Pancreas (tissue), 10 donors: ENCODE measurements around the gene KCNH8. TPM values are rescaled to one million over a fixed set of nuclear protein-coding genes. Genes with fewer than 3 reads are reported as not detected.
"Not testable (repeated sequence)": the region's sequence is repeated elsewhere in the genome, so short reads cannot be mapped to it uniquely, and the experiment has no call there.

ENCODE experiments used
- ATAC-seq, 4 donors: fragments of 200-7000 bp; cut with Tn5 transposase; one replicate each; pipeline versions ENCODE4 v1.8.0 to v1.9.1; 2020; ENCODE audit warnings: mild to moderate bottlenecking in 4 of 4, moderate library complexity in 4 of 4
- DNase-seq, 6 donors: peaks; one replicate each; pipeline ENCODE4 v3.0.0-alpha.2; 2020
- FAIRE-seq: peaks from 2 replicates; lab custom pipeline; 2012; peaks lifted over from hg19 to GRCh38; lab: Jason Lieb, UNC
- H3K27ac ChIP-seq, 4 donors: fragments of 200-600 bp; sonication (generic); 1 replicate in 3 of 4; 2 replicates in 1 of 4; pipeline versions ENCODE4 v1.5.0 to v1.8.0; 2020
- H3K27me3 ChIP-seq, 4 donors: fragments of 200-600 bp; one replicate each; pipeline ENCODE4 v1.8.0; 2021
- H3K36me3 ChIP-seq, 3 donors: fragments of 200-600 bp; sonication (generic) in 1 of 3; one replicate each; pipeline versions ENCODE4 v1.5.0 to v1.8.0; 2020 to 2021
- H3K4me1 ChIP-seq, 3 donors: fragments of 200-600 bp; one replicate each; pipeline ENCODE4 v1.8.0; 2021
- H3K4me3 ChIP-seq, 4 donors: fragments of 200-600 bp; sonication (generic) in 2 of 4; one replicate each; pipeline versions ENCODE4 v1.5.0 to v1.8.0; 2020 to 2021
- H3K9me3 ChIP-seq, 4 donors: fragments of 200-600 bp; one replicate each; pipeline ENCODE4 v1.8.0; 2021
- CTCF ChIP-seq, 4 donors: fragments of 200-600 bp; sonication (generic) in 3 of 4; IDR thresholded peaks; one replicate each; pipeline versions ENCODE4 v1.5.0 to v1.8.0; 2021; ENCODE audit warnings: antibody characterized with exemption in 4 of 4
- WGBS, 2 donors: extraction: QIAGEN DNeasy Blood & Tissue Kit; methylation state at CpG; one replicate each; pipeline ENCODE4 v1.1.7; 2013; 5-methylcytosine and 5-hydroxymethylcytosine counted together
- intact Hi-C, 3 donors: fragments of 100-400 bp; cut with DNase I; formaldehyde crosslinking; loops; one replicate each; pipeline versions ENCODE4 v1.11.1 to v1.14.2; 2022
- polyA plus RNA-seq, 2 donors: library from polyadenylated mRNA; stranded (reverse); fragments of 200-250 nt; gene quantifications; one replicate each; pipeline ENCODE4 v1.2.3, GENCODE V29; 2013
- total RNA-seq, 6 donors: library from RNA; stranded (reverse); fragmentation: NEBNext Ultra II Directional in 4 of 6; extraction: Animal tissue kit (Norgen Biotek cat#: 25700) in 4 of 6; gene quantifications; one replicate each; pipeline versions ENCODE4 v1.2.1 to v1.2.4, GENCODE V29; 2021 to 2023
- donor health status: healthy with polysubstance abuse.
- donor health status: DM: no; HTN: no; CAD: no; lungs with moderate emphysema.
- donor health status: DM: no; HTN: no; CAD: no.
- donor health status: control.
- donor health status: control.
- donor health status: Bipolar disorder and iron deficiency.
- donor health status: DM: yes; HTN: yes; CAD: no.
- donor health status: DM: no; HTN: no; CAD: no.
- donor health status: DM: no; HTN: no; CAD: no.
- donor health status: DM: yes; HTN: yes; CAD: no.

Gene KCNH8
- total and polyA plus RNA-seq, 8 donors = 0.51 to 2.6 (median 1.0) TPM

GRCh38 chr3:19228167-19228566 is 79.9 kb downstream of the KCNH8 start:
- H3K27me3 ChIP-seq = no peaks in the 10 kb centered on the region
- DNase-seq (no peak), ATAC-seq (no peak), FAIRE-seq (no peak)
- no peaks in the 10 kb centered on the region for H3K36me3 ChIP-seq
- 84 to 91% methylated on average over 3 of the region's 3 CpGs for WGBS, 2 donors
- no peak overlapping the region for H3K27ac ChIP-seq
- intact Hi-C loops = no loop called here
- H3K9me3 ChIP-seq = no peaks in the 10 kb centered on the region
- peaks cover 0 to 13% (median 0%) of the 10 kb centered on the region in 3 donors for H3K4me1 ChIP-seq
- H3K4me3 ChIP-seq = no peak overlapping the region
- no peak for TF ChIP-seq CTCF (IDR thresholded peaks at IDR 0.05)

GRCh38 chr3:19229086-19229485 is 80.8 kb downstream of the KCNH8 start:
- H3K4me3 ChIP-seq = no peak overlapping the region
- FAIRE-seq = no peak
- H3K27me3 ChIP-seq = no peaks in the 10 kb centered on the region
- no peaks in the 10 kb centered on the region for H3K9me3 ChIP-seq
- H3K27ac ChIP-seq = no peak overlapping the region
- no peak for ATAC-seq
- H3K36me3 ChIP-seq = no peaks in the 10 kb centered on the region
- no peak for DNase-seq
- no peak for TF ChIP-seq CTCF (IDR thresholded peaks at IDR 0.05)
- intact Hi-C loops = no loop called here
- WGBS, 2 donors = 92 to 100% methylated on average over 1 of the region's 1 CpG
- H3K4me1 ChIP-seq = peaks cover 0 to 13% (median 0%) of the 10 kb centered on the region in 3 donors

- H3K4me1 ChIP-seq = peaks cover 0 to 13% (median 0%) of the 10 kb centered on the region in 3 donors
- H3K9me3 ChIP-seq, DNase-seq, H3K27me3 ChIP-seq, ATAC-seq, H3K36me3 ChIP-seq, H3K4me3 ChIP-seq, intact Hi-C loops, FAIRE-seq, H3K27ac ChIP-seq: not testable (repeated sequence)
- WGBS, 2 donors = 87 to 93% methylated on average over 3 of the region's 3 CpGs
These were observed 81.6 kb downstream of the KCNH8 start for GRCh38 chr3:19229881-19230280.

GRCh38 chr3:19231792-19232461 is 83.6 kb downstream of the KCNH8 start:
- no peak for DNase-seq
- no peak for TF ChIP-seq CTCF (IDR thresholded peaks at IDR 0.05)
- Histone ChIP-seq H3K27me3 (no peaks in the 10 kb centered on the region), H3K9me3 (no peaks in the 10 kb centered on the region), H3K36me3 (no peaks in the 10 kb centered on the region), H3K27ac (no peak overlapping the region), H3K4me1 (peaks cover 0 to 13% (median 0%) of the 10 kb centered on the region in 3 donors), H3K4me3 (no peak overlapping the region)
- intact Hi-C loops = no loop called here
- ATAC-seq = peak; percentile 74 to 83 (median 76)
- 18 to 19% methylated on average over 4 of the region's 4 CpGs for WGBS, 2 donors
- no peak for FAIRE-seq

- 37 to 41% methylated on average over 2 of the region's 2 CpGs for WGBS, 2 donors
- ATAC-seq (peak in 3 of 4 donors; percentile 26 to 35 (median 26)), FAIRE-seq (no peak), DNase-seq (no peak)
- no peak for TF ChIP-seq CTCF (IDR thresholded peaks at IDR 0.05)
- no peak overlapping the region for H3K27ac ChIP-seq
- peaks cover 0 to 13% (median 0%) of the 10 kb centered on the region in 3 donors for H3K4me1 ChIP-seq
- no peaks in the 10 kb centered on the region for H3K9me3 ChIP-seq
- intact Hi-C loops = no loop called here
- H3K36me3 ChIP-seq = no peaks in the 10 kb centered on the region
- H3K27me3 ChIP-seq = no peaks in the 10 kb centered on the region
- H3K4me3 ChIP-seq = no peak overlapping the region
These were observed 84.3 kb downstream of the KCNH8 start for GRCh38 chr3:19232566-19232965.

DNA sequence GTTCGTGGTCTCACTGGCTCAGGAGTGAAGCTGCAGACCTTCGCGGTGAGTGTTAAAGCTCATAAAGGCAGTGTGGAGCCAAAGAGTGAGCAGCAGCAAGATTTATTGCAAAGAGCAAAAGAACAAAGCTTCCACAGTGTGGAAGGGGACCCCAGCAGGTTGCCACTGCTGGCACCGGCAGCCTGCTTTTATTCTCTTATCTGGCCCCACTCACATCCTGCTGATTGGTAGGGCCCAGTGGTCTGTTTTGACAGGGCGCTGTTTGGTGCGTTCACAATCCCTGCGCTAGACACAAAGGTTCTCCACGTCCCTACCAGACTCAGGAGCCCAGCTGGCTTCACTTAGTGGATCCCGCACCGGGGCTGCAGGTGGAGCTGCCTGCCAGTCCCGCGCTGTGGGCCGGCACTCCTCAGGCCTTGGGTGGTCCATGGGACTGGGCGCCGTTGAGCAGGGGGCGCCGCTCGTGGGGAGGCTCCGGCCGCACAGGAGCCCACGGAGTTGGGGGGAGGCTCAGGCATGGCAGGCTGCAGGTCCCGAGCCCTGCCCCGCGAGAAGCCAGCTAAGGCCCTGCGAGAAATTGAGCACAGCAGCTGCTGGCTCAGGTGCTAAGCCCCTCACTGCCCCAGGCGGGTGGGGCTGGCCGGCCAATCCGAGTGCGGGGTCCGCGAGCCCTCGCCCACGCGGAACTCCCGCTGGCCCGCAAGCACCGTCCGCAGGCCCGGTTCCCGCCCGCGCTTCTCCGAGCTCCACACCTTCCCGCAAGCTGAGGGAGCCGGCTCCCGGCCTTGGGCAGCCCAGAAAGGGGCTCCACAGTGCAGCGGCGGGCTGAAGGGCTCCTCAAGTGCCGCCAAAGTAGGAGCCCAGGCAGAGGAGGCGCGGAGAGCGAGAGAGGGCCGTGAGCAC is 85.8 kb downstream of the KCNH8 start:
- WGBS, 2 donors = 94 to 95% methylated on average over 48 to 53 of the region's 53 CpGs
- H3K27me3 ChIP-seq, H3K36me3 ChIP-seq, H3K9me3 ChIP-seq, H3K27ac ChIP-seq, ATAC-seq, FAIRE-seq, intact Hi-C loops, H3K4me3 ChIP-seq: not testable (repeated sequence)
- peaks cover 0 to 13% (median 0%) of the 10 kb centered on the region in 3 donors for H3K4me1 ChIP-seq
- DNase-seq = peak in 2 of 6 donors; percentile 18 to 64
